WTC11 (cell line): Measurements from ENCODE around the gene ANKRD23. TPM values are rescaled to one million over a fixed set of nuclear protein-coding genes. Genes with fewer than 3 reads are reported as not detected.

Source experiments
- ATAC-seq: fragments of 200-7000 bp; cut with Tn5 transposase; 2 replicates; pipeline ENCODE4 v1.10.0; 2021; ENCODE audit warnings: mild to moderate bottlenecking, moderate library complexity
- CTCF ChIA-PET: fragments of 300-600 bp; sonication (Branson Sonifier 250); formaldehyde crosslinking; loops from one replicate; lab custom pipeline; 2021; ENCODE audit warnings: antibody characterized with exemption; lab: Charles Lee
- POLR2A ChIA-PET: fragments of 350-600 bp; sonication (Branson Sonifier 250); formaldehyde crosslinking; loops from one replicate; lab custom pipeline; 2021; ENCODE audit warnings: antibody characterized with exemption; lab: Charles Lee
- DNase-seq: peaks from one replicate; pipeline ENCODE4 v3.0.0; 2021; ENCODE audit warnings: low spot score
- H3K27ac Mint-ChIP-seq: 2 replicates; pipeline ENCODE4 v1.8.0; 2021; ENCODE audit warnings: mixed read lengths
- H3K27me3 Mint-ChIP-seq: 2 replicates; pipeline ENCODE4 v1.8.0; 2021; ENCODE audit warnings: low read depth, mild to moderate bottlenecking, moderate library complexity, mixed read lengths
- H3K36me3 Mint-ChIP-seq: 2 replicates; pipeline ENCODE4 v1.8.0; 2021; ENCODE audit warnings: mixed read lengths
- H3K4me1 Mint-ChIP-seq: 2 replicates; pipeline ENCODE4 v1.8.0; 2022; ENCODE audit warnings: mixed read lengths
- H3K4me3 Mint-ChIP-seq: 2 replicates; pipeline ENCODE4 v1.8.0; 2021; ENCODE audit warnings: mild to moderate bottlenecking, moderate library complexity, mixed read lengths
- H3K9me3 Mint-ChIP-seq: 2 replicates; pipeline ENCODE4 v1.8.0; 2021; ENCODE audit warnings: mixed read lengths
- AFF4 ChIP-seq: sonication (generic); formaldehyde crosslinking; IDR thresholded peaks from 2 replicates; pipeline ENCODE4 v1.8.1; 2023; ENCODE audit warnings: mild to moderate bottlenecking, missing genetic modification reagents, borderline replicate concordance
- AR ChIP-seq: fragments of 250-450 bp; sonication (Bioruptor Pico); IDR thresholded peaks from 2 replicates; pipeline ENCODE4 v1.9.0; 2021; ENCODE audit warnings: mild to moderate bottlenecking
- ATF1 ChIP-seq: sonication (generic); formaldehyde crosslinking; IDR thresholded peaks from 2 replicates; pipeline ENCODE4 v1.8.1; 2023; ENCODE audit warnings: mild to moderate bottlenecking, moderate library complexity, missing genetic modification reagents
- ATF6 ChIP-seq: sonication (generic); formaldehyde crosslinking; IDR thresholded peaks from 2 replicates; pipeline ENCODE4 v1.8.1; 2023; ENCODE audit warnings: mild to moderate bottlenecking, missing genetic modification reagents
- ELF4 ChIP-seq: sonication (generic); formaldehyde crosslinking; IDR thresholded peaks from 2 replicates; pipeline ENCODE4 v1.8.1; 2022; ENCODE audit warnings: low read depth, mild to moderate bottlenecking, moderate library complexity, missing genetic modification reagents
- EMX1 ChIP-seq: fragments of 250-450 bp; sonication (Bioruptor Pico); IDR thresholded peaks from 2 replicates; pipeline ENCODE4 v1.8.0; 2021; ENCODE audit warnings: mild to moderate bottlenecking
- ESRRA ChIP-seq: sonication (generic); formaldehyde crosslinking; IDR thresholded peaks from 2 replicates; pipeline ENCODE4 v1.8.1; 2022; ENCODE audit warnings: mild to moderate bottlenecking, missing genetic modification reagents, borderline replicate concordance
- FOXJ3 ChIP-seq: sonication (generic); formaldehyde crosslinking; IDR thresholded peaks from 2 replicates; pipeline ENCODE4 v1.9.0; 2021; ENCODE audit warnings: missing genetic modification reagents, mild to moderate bottlenecking, borderline replicate concordance
- FOXK1 ChIP-seq: sonication (generic); formaldehyde crosslinking; IDR thresholded peaks from 2 replicates; pipeline ENCODE4 v1.8.0; 2022; ENCODE audit warnings: mild to moderate bottlenecking, moderate library complexity, missing genetic modification reagents
- HMGA2 ChIP-seq: fragments of 250-450 bp; sonication (Bioruptor Pico); IDR thresholded peaks from 2 replicates; pipeline ENCODE4 v1.4.0; 2021; ENCODE audit warnings: mild to moderate bottlenecking, moderate library complexity
- IRF1 ChIP-seq: sonication (generic); formaldehyde crosslinking; IDR thresholded peaks from 2 replicates; pipeline ENCODE4 v1.8.0; 2023; ENCODE audit warnings: missing genetic modification reagents
- JAZF1 ChIP-seq: fragments of 250-450 bp; sonication (Bioruptor Pico); IDR thresholded peaks from 2 replicates; pipeline ENCODE4 v1.9.0; 2021; ENCODE audit warnings: moderate library complexity, mild to moderate bottlenecking, inconsistent platforms
- KAT7 ChIP-seq: sonication (generic); formaldehyde crosslinking; IDR thresholded peaks from 2 replicates; pipeline ENCODE4 v1.8.1; 2023; ENCODE audit warnings: missing genetic modification reagents, mild to moderate bottlenecking, borderline replicate concordance
- MXD4 ChIP-seq: fragments of 250-450 bp; sonication (Bioruptor Pico); IDR thresholded peaks from 2 replicates; pipeline ENCODE4 v1.8.0; 2021; ENCODE audit warnings: mild to moderate bottlenecking, moderate library complexity, borderline replicate concordance
- MYBL2 ChIP-seq: sonication (generic); formaldehyde crosslinking; IDR thresholded peaks from 2 replicates; pipeline ENCODE4 v1.8.1; 2023; ENCODE audit warnings: mild to moderate bottlenecking, moderate library complexity, missing genetic modification reagents
- PRRX2 ChIP-seq: fragments of 250-450 bp; sonication (Bioruptor Pico); IDR thresholded peaks from 2 replicates; pipeline ENCODE4 v1.8.0; 2021; ENCODE audit warnings: mild to moderate bottlenecking
- SMAD4 ChIP-seq: sonication (generic); formaldehyde crosslinking; IDR thresholded peaks from 2 replicates; pipeline ENCODE4 v1.8.0; 2022; ENCODE audit warnings: mild to moderate bottlenecking, missing genetic modification reagents
- ZBTB43 ChIP-seq: sonication (generic); formaldehyde crosslinking; IDR thresholded peaks from 2 replicates; pipeline ENCODE4 v1.8.1; 2023; ENCODE audit warnings: mild to moderate bottlenecking, missing genetic modification reagents
- ZNF121 ChIP-seq: sonication (generic); formaldehyde crosslinking; IDR thresholded peaks from 2 replicates; pipeline ENCODE4 v1.8.0; 2023; ENCODE audit warnings: missing genetic modification reagents
- ZNF281 ChIP-seq: sonication (generic); formaldehyde crosslinking; IDR thresholded peaks from 2 replicates; pipeline ENCODE4 v1.8.0; 2023; ENCODE audit warnings: mild to moderate bottlenecking, missing genetic modification reagents
- total RNA-seq: library from RNA; stranded (reverse); gene quantifications from 3 replicates; pipeline ENCODE4 v1.2.3, GENCODE V29; 2021

The ANKRD23 gene
- total RNA-seq, 1 experiment from 2014 or later, result 3.2 TPM

- Mint-ChIP-seq H3K36me3 (no peaks in the 10 kb centered on the region), H3K27ac (no peak overlapping the region; the same call in 1 of the 2 replicates), H3K27me3 (no peaks in the 10 kb centered on the region), H3K9me3 (no peaks in the 10 kb centered on the region), H3K4me1 (no peaks in the 10 kb centered on the region), H3K4me3 (no peak overlapping the region)
- DNase-seq (no peak), ATAC-seq (no peak)
- ChIA-PET POLR2A (no interaction called here), CTCF (interaction anchor here (1.1 to 2.8 kb wide), 6 partner anchors 9 to 250 kb away, joined by 3 to 37 read pairs (median 7); partner anchors contain the start of genes CNNM4 and KANSL3)
- TF ChIP-seq ATF1 (no peak), ESRRA (no peak), MYBL2 (CRISPR knock-in tag) (no peak), ZBTB43 (CRISPR knock-in tag) (no peak), ZNF121 (CRISPR knock-in tag) (no peak), ATF6 (CRISPR knock-in tag) (no peak), PRRX2 (CRISPR knock-in tag) (no peak), EMX1 (CRISPR knock-in tag) (no peak), AR (CRISPR knock-in tag) (no peak), JAZF1 (no peak), FOXJ3 (CRISPR knock-in tag) (no peak), MXD4 (CRISPR knock-in tag) (no peak), SMAD4 (CRISPR knock-in tag) (no peak), HMGA2 (no peak), ELF4 (CRISPR knock-in tag) (no peak), FOXK1 (CRISPR knock-in tag) (no peak)
These were observed 44.2 kb downstream of the ANKRD23 start for GRCh38 chr2:96799623-96799935.

GRCh38 chr2:96798733-96799622 is 44.8 kb downstream of the ANKRD23 start:
- CTCF ChIA-PET, result interaction anchor here (0.7 to 2.8 kb wide), 4 partner anchors 37 to 249 kb away, joined by 3 to 37 read pairs (median 11); partner anchors contain the start of gene CNNM4
- POLR2A ChIA-PET, result interaction anchor here (0.6 kb wide), 1 partner anchor 33 kb away, joined by 5 read pairs; no protein-coding TSS in a partner anchor
- no peak for TF ChIP-seq AFF4 (CRISPR knock-in tag)
- TF ChIP-seq IRF1 (CRISPR knock-in tag), result no peak
- TF ChIP-seq KAT7, result no peak
- no peak for TF ChIP-seq ZNF281 (CRISPR knock-in tag)

More at GRCh38 chr2:96798733-96799622, 44.8 kb downstream of the ANKRD23 start:
- Mint-ChIP-seq H3K4me1 (no peaks in the 10 kb centered on the region), H3K27me3 (no peaks in the 10 kb centered on the region), H3K36me3 (no peaks in the 10 kb centered on the region), H3K4me3 (no peak overlapping the region), H3K27ac (peak overlapping the region; percentile 41; the same call in 1 of the 2 replicates), H3K9me3 (no peaks in the 10 kb centered on the region)
- no peak for DNase-seq
- ATAC-seq, result no peak
